Activated CD4-positive, alpha-beta T cell treated with anti-CD3 and anti-CD28 coated beads, Interleukin-2, amount 50 U/mL, for 48 hours (primary cell): ENCODE measurements around the gene ADAMTSL3.

ENCODE experiments used
- DNase-seq, 2 experiments: peaks; one replicate each; pipeline ENCODE4 v3.0.0-alpha.2; 2020

ADAMTSL3 gene

GRCh38 chr15:83838763-83839162 lies 184.8 kb downstream of the ADAMTSL3 start:
- no peak for DNase-seq

DNA sequence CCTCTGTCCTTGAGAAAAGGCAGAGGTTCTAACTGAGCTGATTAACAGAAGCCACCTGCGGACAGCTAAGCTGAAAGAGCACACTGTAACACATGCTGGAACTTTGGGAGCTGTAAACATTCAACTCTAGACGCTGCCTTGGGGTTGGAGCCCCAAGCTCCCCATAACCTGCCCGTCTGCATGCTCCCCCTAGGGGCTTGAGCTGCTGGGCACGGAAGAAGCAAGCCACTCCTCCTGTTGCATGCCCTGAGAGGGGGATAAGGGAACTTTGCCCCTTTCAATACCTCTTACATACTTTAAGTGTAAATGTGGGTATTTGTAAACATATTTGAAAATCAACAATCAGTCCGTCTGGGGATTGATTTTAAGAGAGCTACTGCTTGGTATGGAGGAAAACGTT lies 188.4 kb downstream of the ADAMTSL3 start:
- DNase-seq: no peak

GRCh38 chr15:83843471-83843871 lies 189.5 kb downstream of the ADAMTSL3 start:
- no peak for DNase-seq

- DNase-seq: no peak
Observed at GRCh38 chr15:83844742-83845141, 190.8 kb downstream of the ADAMTSL3 start.

- no peak for DNase-seq
Observed at GRCh38 chr15:83845230-83845629, 191.3 kb downstream of the ADAMTSL3 start.

DNA sequence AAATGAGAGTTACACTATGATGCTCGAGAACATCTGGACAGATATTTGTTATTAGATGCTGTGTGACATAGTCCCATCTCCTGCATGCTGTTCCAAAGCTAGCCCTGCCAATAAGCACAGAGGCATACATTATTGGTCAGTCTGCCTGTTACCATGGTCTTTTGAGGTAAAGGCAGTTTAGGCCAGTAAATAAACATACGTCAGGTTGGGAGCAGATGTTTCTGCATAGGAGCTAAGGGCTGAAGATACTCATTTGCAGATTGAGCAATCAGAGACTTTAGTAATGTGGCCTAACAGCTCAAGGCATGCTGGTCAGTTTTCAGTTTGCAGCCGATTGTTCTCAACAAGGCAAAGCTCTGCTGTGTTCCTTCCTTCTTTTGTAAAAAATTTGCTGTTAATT lies 192.9 kb downstream of the ADAMTSL3 start:
- DNase-seq: no peak

- no peak for DNase-seq
Observed at GRCh38 chr15:83848315-83849050, 194.6 kb downstream of the ADAMTSL3 start.

DNA sequence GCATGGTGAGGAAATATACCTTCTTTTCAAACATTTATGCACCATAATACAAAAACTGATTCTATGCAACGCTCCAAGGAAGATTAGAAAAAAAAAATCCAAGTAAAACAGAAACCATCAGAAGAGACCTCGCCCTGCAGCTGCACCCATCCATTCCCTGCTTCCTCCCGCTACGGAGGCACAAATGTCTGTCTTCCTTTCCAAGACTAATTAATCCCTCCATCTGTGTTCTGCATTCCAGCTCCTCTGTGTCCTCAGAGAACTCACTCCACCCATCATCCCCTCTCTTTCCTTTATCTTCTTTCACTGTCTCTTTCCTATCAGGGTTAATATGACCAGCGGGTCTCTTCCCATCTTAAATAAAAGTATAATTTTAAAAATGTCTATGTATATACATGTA lies 196.1 kb downstream of the ADAMTSL3 start:
- DNase-seq: no peak

DNA sequence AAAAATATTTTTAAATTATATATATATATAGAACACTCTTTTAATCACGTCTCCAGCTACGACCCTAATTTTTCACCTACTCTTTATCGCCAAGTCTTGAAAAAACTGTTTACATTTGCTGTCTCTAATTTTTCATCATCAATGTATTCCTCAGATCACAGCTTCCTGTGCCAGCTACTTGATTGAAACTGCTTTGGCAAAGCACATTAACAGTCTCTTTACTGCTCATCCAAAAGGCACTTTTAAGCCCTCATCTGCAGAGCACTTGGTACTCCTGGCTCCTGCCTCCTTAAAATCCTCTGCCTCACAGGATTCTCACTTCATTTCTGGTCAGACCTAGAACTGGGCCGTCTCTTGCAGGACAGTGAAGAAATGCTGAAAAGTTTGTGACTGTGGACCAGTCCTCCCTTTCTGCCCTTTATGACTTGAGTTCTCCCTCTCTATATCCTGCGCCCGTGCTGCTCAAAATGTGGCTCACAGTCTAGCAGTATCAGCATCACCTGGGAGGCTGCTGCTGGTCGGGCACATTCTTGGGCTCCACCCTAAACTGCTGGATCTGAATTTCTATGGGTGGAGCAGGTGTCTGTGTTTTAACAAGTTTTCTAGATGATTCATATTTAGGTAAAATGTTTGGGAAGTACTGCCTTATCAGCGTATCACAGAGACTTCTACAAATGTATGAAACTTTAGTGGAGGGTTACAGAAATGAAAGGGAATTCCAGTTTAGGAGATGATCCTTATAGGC lies 196.8 kb downstream of the ADAMTSL3 start:
- no peak for DNase-seq

DNA sequence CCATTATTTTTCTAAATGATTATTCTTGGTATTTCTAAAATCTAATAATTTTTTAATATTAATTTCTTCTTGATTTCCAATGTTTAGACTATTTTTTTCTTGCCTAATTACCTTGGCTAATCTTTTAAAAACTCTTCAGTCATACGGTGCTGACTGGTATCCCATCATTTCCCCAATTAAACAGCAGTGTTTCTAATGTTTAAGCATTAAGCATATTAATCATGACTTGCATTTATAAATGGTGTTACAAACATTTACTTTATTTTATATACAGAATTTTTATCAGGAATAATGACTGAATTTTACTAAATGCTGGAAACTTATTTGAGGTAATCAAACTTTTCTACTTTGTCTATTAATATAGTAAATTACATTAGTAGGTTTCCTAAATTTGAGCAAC lies 199.3 kb downstream of the ADAMTSL3 start:
- DNase-seq: no peak

DNA sequence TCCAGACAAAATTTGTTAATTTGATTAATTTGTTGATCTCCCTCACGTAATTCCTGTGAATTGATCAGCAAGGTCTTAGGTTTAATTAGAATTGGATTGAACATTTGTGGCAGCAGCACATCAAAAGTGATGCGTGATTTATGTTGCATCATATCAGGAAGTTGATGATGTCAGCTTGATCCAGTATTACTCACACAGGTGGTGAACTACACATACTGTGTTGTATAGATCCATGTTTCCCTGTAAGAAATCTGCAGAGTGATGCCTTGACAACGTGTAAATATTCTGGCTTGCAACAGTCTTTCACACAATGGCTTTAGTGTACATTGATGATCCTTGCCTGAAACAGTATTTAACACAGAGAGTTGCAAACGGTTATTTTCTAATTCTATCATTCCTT lies 200.4 kb downstream of the ADAMTSL3 start:
- DNase-seq: no peak

- DNase-seq: no peak
Observed at GRCh38 chr15:83854950-83855707, 201.2 kb downstream of the ADAMTSL3 start.

DNA sequence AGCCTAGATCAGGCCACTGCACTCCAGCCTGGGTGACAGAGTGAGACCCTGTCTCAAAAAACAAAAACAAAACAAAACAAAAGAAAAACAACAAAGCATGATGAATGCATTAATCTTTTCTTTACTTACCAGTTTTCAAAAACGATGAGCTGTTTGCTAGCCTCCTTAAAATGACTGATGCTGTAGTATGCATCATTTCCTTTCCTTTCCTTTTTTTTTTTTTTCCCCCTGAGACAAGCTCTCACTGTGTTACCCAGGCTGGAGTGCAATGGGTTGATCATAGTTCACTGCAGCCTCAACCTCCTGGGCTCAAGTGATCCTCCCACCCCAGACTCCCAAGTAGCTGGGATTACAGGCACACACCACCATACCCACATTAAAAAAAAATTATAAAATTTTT lies 202.0 kb downstream of the ADAMTSL3 start:
- DNase-seq: no peak

DNA sequence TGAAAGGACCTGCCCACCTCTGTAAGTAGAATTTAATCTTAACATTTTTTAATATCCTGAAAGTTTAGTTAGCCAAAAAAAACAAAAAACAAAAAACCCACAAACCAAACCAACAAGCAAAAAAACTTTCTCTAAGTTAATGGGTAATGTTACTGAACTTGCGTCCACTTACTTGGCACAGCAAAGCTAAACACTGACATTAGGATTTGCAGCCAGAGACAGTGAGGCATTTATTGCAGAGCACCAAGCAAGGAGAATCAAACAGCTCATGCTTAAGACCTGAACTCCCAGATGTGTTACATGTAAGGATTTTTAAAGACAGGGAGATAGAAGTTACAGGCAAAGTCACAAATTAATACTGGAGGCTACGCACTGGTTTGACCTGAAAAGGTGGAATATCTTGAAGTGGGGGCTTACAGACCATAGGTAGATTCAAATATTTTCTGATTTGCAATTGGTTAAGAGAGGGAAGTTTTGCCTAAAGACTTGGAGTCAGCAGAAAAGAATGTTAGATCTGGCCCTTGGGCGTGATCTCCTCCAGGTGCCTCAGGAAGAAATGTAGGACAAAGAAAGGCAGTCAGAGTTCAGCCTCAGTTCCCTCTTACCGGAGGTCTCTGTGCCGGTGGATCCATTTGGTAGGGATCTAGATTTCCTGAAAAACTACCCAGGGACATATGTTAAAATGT lies 205.0 kb downstream of the ADAMTSL3 start:
- DNase-seq: no peak

GRCh38 chr15:83866692-83867091 lies 212.8 kb downstream of the ADAMTSL3 start:
- no peak for DNase-seq

GRCh38 chr15:83869341-83869740 lies 215.4 kb downstream of the ADAMTSL3 start:
- DNase-seq: no peak

DNA sequence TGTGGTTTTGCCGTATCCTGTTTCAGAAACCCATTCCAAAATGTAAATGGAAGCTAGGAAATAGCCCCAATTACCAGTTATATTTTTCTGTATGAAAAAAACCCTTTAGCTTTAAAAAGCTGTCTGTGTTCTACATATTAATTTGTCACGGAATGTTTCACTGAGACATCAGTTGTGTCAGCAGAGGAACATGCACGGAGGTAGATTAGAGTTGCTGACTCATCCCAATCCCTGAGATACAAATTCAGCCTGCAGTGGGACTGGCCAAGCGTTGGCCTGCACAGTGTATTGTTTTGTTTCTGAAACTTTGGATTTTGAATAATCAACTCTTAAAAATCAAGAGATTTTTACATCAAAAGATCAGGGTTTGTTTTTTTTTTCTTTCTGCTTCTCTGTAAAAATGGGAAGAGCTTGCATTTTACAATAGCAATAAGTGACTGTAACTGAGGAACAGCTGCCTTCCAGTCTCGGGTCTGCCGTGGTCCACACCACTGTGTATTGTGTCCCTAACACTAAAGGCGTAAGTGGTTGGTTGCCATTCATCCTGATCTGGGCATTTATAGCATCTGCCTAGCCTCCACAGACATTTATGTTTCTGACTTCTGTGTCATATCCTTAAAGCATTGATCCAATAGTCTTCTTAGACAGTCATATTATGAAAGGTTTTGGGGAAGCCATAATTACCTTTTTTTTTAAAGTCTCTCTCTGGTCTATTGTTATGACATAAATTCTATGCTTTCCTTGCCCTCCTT lies 218.1 kb downstream of the ADAMTSL3 start:
- no peak for DNase-seq

DNA sequence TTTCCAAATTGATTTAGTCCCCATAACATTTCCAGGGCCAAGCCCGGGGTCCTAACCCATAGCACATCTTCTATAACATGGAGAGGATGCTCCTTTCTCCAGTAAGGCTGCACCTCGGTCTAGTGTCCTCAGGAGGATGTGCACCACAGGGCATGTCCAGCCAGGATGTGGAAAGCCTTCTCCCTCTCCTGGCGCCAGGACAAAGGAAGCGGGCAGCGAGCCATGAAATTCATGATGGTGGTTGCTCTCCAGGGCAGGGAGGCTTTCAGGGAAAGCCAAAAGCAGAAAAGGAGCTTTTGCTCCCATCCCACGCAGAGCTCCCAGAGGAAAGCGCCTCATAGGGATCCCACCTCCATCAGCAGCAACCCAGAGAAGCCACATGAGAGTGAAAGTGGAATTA lies 220.0 kb downstream of the ADAMTSL3 start:
- DNase-seq: no peak

GRCh38 chr15:83880529-83880928 lies 226.6 kb downstream of the ADAMTSL3 start:
- DNase-seq: no peak

GRCh38 chr15:83881156-83881555 lies 227.2 kb downstream of the ADAMTSL3 start:
- no peak for DNase-seq

GRCh38 chr15:83886321-83886720 lies 232.4 kb downstream of the ADAMTSL3 start:
- DNase-seq: no peak

- DNase-seq: no peak
Observed at GRCh38 chr15:83887404-83887803, 233.5 kb downstream of the ADAMTSL3 start.
